Panc1 (cell line): ENCODE results near the gene RCSD1. TPM values are rescaled to one million over a fixed set of nuclear protein-coding genes. Genes with fewer than 3 reads are reported as not detected.

Experiments used
- ATAC-seq: fragments of 200-7000 bp; cut with Tn5 transposase; 2 replicates; pipeline ENCODE4 v1.9.1; 2020; ENCODE audit warnings: mild to moderate bottlenecking, moderate library complexity
- BruUV-seq: library from RNA; stranded (reverse); fragments of 400-500 nt; replicated peaks from 2 replicates; lab custom pipeline; 2021; lab: Mats Ljungman, UMichigan
- CTCF ChIA-PET: fragments of 300-600 bp; sonication (Branson Sonifier 250); formaldehyde crosslinking; loops from one replicate; lab custom pipeline; 2022; ENCODE audit warnings: antibody characterized with exemption; lab: Charles Lee
- POLR2A ChIA-PET: fragments of 300-600 bp; sonication (Branson Sonifier 250); formaldehyde crosslinking; loops from one replicate; lab custom pipeline; 2022; ENCODE audit warnings: antibody characterized with exemption; lab: Charles Lee
- DNase-seq: peaks from one replicate; pipeline ENCODE4 v3.0.0-alpha.2; 2010; ENCODE audit warnings: low read depth, low spot score
- H3K27ac ChIP-seq: 2 replicates; pipeline ENCODE4 v1.5.1; 2011; ENCODE audit warnings: mild to moderate bottlenecking, low read length, inconsistent platforms
- H3K27me3 ChIP-seq: fragments of 200-500 bp; sonication (Bioruptor generic); 2 replicates; pipeline ENCODE4 v1.6.0; 2014; ENCODE audit warnings: low read length, inconsistent platforms; ENCODE audit not compliant: control insufficient read depth, insufficient read depth
- H3K36me3 ChIP-seq: fragments of 200-500 bp; sonication (Bioruptor generic); 2 replicates; pipeline ENCODE4 v1.5.1; 2014; ENCODE audit warnings: inconsistent platforms, mild to moderate bottlenecking, low read length, moderate library complexity; ENCODE audit not compliant: control insufficient read depth, insufficient read depth
- H3K4me1 ChIP-seq: 2 replicates; pipeline ENCODE4 v1.5.1; 2011; ENCODE audit warnings: inconsistent platforms, mild to moderate bottlenecking, low read length, moderate library complexity; ENCODE audit not compliant: control insufficient read depth, insufficient read depth
- H3K4me3 ChIP-seq, 2 experiments: 2 replicates each; pipeline ENCODE4 v1.5.1; 2011 to 2012; ENCODE audit warnings: low read depth in 2 of 2, low read length in 2 of 2, mild to moderate bottlenecking in 2 of 2, inconsistent platforms in 1 of 2, moderate library complexity in 1 of 2
- H3K9me3 ChIP-seq: fragments of 200-500 bp; sonication (Bioruptor generic); 2 replicates; pipeline ENCODE4 v1.5.1; 2014; ENCODE audit warnings: low read depth, mild to moderate bottlenecking, inconsistent platforms, low read length, moderate library complexity; ENCODE audit not compliant: control insufficient read depth, insufficient read depth
- POLR2AphosphoS5 ChIP-seq: IDR thresholded peaks from 2 replicates; pipeline ENCODE4 v1.6.1; 2012; ENCODE audit warnings: mild to moderate bottlenecking, low read depth, low read length, moderate library complexity
- SIN3A ChIP-seq: IDR thresholded peaks from 2 replicates; pipeline ENCODE4 v1.6.1; 2012; ENCODE audit warnings: low read depth, mild to moderate bottlenecking, low read length, moderate library complexity, borderline replicate concordance; ENCODE audit not compliant: insufficient read depth
- TCF7L2 ChIP-seq: IDR thresholded peaks from 2 replicates; pipeline ENCODE4 v1.6.1; 2011; ENCODE audit warnings: mild to moderate bottlenecking, low read depth, low read length, inconsistent platforms
- in situ Hi-C: cut with HindIII; loops from 2 replicates; pipeline ENCODE4 v1.10.0; 2016; ENCODE audit warnings: low sequenced_read_pairs, low pct_unique_long_range_greater_than_20kb
- intact Hi-C: fragments of 100-400 bp; cut with micrococcal nuclease; formaldehyde crosslinking; loops from one replicate; pipeline ENCODE4 v1.10.0; 2022; ENCODE audit not compliant: unreplicated experiment
- total RNA-seq: library from RNA; stranded (reverse); gene quantifications from one replicate; pipeline ENCODE4 v1.2.1, GENCODE V29; 2021; ENCODE audit not compliant: unreplicated experiment
- TF ChIP-seq, protein P1 (sequence below), 2 experiments: IDR thresholded peaks; 2 replicates each; pipeline ENCODE4 v1.6.1; 2011 to 2012; ENCODE audit warnings: low read depth in 2 of 2, control low read depth in 1 of 2, low read length in 1 of 2, mild to moderate bottlenecking in 1 of 2, moderate library complexity in 1 of 2; ENCODE audit not compliant: insufficient read depth in 1 of 2
- TF ChIP-seq, protein P2 (sequence below): fragments of 450-650 bp; IDR thresholded peaks from 2 replicates; pipeline ENCODE4 v1.5.1; 2017; ENCODE audit warnings: mild to moderate bottlenecking

Gene RCSD1
- total RNA-seq, 1 experiment from 2014 or later = 1.4 TPM

DNA sequence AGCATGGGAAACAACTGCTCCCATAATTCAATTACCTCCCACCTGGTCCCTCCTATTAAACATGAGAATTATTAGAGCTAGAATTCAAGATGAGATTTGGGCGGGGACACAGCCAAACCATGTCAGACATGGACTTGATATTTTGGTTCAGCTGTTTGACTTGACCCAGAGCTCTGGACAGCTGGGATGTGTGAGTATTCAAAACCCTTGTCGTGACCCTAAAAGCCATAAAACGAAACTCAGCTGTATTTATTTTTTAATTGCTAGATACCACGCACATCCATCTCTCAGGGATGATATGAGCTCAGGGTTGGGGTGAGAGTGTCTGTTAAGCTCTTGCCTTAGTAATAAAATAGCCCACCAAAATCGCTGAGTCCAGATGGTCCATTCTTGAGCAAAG is 45.4 kb downstream of the RCSD1 start:
- no peaks in the 10 kb centered on the region for H3K27me3 ChIP-seq
- no peaks in the 10 kb centered on the region for H3K4me1 ChIP-seq
- TF ChIP-seq SIN3A = no peak
- no peak for TF ChIP-seq POLR2AphosphoS5
- TF ChIP-seq TCF7L2 = no peak
- TF ChIP-seq, protein P1, sequence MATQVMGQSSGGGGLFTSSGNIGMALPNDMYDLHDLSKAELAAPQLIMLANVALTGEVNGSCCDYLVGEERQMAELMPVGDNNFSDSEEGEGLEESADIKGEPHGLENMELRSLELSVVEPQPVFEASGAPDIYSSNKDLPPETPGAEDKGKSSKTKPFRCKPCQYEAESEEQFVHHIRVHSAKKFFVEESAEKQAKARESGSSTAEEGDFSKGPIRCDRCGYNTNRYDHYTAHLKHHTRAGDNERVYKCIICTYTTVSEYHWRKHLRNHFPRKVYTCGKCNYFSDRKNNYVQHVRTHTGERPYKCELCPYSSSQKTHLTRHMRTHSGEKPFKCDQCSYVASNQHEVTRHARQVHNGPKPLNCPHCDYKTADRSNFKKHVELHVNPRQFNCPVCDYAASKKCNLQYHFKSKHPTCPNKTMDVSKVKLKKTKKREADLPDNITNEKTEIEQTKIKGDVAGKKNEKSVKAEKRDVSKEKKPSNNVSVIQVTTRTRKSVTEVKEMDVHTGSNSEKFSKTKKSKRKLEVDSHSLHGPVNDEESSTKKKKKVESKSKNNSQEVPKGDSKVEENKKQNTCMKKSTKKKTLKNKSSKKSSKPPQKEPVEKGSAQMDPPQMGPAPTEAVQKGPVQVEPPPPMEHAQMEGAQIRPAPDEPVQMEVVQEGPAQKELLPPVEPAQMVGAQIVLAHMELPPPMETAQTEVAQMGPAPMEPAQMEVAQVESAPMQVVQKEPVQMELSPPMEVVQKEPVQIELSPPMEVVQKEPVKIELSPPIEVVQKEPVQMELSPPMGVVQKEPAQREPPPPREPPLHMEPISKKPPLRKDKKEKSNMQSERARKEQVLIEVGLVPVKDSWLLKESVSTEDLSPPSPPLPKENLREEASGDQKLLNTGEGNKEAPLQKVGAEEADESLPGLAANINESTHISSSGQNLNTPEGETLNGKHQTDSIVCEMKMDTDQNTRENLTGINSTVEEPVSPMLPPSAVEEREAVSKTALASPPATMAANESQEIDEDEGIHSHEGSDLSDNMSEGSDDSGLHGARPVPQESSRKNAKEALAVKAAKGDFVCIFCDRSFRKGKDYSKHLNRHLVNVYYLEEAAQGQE (IDR thresholded peaks at IDR 0.05; ENCODE audit: insufficient read depth in 1 of 2, low read depth in 2 of 2, low read length in 1 of 2) = no peak
- TF ChIP-seq, protein P2, sequence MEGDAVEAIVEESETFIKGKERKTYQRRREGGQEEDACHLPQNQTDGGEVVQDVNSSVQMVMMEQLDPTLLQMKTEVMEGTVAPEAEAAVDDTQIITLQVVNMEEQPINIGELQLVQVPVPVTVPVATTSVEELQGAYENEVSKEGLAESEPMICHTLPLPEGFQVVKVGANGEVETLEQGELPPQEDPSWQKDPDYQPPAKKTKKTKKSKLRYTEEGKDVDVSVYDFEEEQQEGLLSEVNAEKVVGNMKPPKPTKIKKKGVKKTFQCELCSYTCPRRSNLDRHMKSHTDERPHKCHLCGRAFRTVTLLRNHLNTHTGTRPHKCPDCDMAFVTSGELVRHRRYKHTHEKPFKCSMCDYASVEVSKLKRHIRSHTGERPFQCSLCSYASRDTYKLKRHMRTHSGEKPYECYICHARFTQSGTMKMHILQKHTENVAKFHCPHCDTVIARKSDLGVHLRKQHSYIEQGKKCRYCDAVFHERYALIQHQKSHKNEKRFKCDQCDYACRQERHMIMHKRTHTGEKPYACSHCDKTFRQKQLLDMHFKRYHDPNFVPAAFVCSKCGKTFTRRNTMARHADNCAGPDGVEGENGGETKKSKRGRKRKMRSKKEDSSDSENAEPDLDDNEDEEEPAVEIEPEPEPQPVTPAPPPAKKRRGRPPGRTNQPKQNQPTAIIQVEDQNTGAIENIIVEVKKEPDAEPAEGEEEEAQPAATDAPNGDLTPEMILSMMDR = no peak
- in situ Hi-C loops (no loop called here), intact Hi-C loops (no loop called here)
- CTCF ChIA-PET = no interaction called here
- H3K27ac ChIP-seq = no peak overlapping the region
- DNase-seq (no peak), ATAC-seq (no peak)
- no peak overlapping the region for H3K4me3 ChIP-seq
- H3K36me3 ChIP-seq = no peaks in the 10 kb centered on the region
- H3K9me3 ChIP-seq = no peaks in the 10 kb centered on the region
- BruUV-seq = no TSS peak
- POLR2A ChIA-PET = no interaction called here

DNA sequence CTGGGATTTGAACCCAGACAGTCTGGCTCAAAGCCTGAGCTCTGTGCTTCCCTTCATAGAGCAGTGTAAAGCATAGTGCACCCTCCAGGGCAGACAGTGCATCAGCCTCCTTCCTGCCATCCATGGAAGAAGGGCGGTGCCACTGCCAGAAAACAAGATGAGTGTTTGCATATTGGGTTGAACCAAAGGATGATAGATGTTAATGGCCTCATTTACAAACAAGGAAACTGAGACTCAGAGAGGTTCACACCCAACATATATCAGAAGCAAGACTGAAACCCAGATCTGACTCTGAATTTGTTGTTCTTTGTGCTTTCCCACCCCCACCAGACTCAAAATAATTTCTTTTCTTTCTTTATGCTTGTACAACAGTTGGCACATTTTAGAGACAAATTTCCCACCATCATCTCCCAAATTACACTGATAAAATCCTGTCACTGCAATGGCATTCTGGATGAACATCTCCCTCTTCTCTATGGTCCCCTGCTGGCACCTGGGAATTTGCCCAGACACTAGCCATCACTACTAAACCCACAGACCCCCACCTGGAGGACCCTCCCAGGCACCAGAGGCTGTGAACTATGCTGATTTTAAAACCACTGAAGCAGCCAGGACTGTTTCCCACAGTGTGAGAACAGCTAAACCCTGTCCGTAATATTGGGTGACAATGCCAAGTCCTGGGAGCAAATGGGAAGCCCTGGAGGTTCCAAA is 46.3 kb downstream of the RCSD1 start:
- H3K9me3 ChIP-seq = no peaks in the 10 kb centered on the region
- intact Hi-C loops (loop anchor here (2.0 kb wide), 1 partner anchor 20 kb away; no protein-coding TSS in a partner anchor), in situ Hi-C loops (no loop called here)
- H3K4me3 ChIP-seq = no peak overlapping the region
- ChIA-PET POLR2A (no interaction called here), CTCF (no interaction called here)
- no peak overlapping the region for H3K27ac ChIP-seq
- H3K4me1 ChIP-seq = no peaks in the 10 kb centered on the region
- H3K36me3 ChIP-seq = no peaks in the 10 kb centered on the region
- TF ChIP-seq SIN3A = no peak
- no TSS peak for BruUV-seq
- ATAC-seq = no peak
- DNase-seq = no peak
- H3K27me3 ChIP-seq = no peaks in the 10 kb centered on the region
